Measurements from ENCODE around the gene SLC24A3.
"Not testable (repeated sequence)": the region's sequence is repeated elsewhere in the genome, so short reads cannot be mapped to it uniquely, and the experiment has no call there.

SLC24A3 gene

DNA sequence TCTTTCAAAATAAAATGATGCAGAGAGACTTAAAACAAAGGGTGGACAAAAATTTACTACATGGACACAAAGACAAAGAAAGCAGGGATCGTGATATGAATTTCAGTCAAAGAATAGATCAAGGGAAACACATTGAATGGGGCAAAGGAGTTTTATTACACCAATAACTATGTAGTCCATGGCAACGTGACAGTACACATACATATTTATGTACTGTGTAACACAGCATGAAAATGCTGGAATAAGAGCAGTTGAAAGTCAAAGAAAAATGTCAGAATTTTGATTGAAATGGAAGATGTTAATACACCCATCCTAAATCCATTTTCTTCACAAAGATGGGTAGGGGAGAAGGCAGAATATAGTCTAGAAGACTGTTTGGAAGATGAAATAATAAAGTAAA, 536.2 kb downstream of the SLC24A3 start:
- H3K4me3 ChIP-seq (replicated peaks; ENCODE audit: low read depth, low read length), result no peak overlapping the region
- no peaks in the 10 kb centered on the region for H3K36me3 ChIP-seq (ENCODE audit: control insufficient read depth, insufficient read depth, low read length)
- TF ChIP-seq, protein P1, sequence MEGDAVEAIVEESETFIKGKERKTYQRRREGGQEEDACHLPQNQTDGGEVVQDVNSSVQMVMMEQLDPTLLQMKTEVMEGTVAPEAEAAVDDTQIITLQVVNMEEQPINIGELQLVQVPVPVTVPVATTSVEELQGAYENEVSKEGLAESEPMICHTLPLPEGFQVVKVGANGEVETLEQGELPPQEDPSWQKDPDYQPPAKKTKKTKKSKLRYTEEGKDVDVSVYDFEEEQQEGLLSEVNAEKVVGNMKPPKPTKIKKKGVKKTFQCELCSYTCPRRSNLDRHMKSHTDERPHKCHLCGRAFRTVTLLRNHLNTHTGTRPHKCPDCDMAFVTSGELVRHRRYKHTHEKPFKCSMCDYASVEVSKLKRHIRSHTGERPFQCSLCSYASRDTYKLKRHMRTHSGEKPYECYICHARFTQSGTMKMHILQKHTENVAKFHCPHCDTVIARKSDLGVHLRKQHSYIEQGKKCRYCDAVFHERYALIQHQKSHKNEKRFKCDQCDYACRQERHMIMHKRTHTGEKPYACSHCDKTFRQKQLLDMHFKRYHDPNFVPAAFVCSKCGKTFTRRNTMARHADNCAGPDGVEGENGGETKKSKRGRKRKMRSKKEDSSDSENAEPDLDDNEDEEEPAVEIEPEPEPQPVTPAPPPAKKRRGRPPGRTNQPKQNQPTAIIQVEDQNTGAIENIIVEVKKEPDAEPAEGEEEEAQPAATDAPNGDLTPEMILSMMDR (IDR thresholded peaks at IDR 0.05; ENCODE audit: insufficient read depth, low read length, poor library complexity, severe bottlenecking), result no peak
- H3K27me3 ChIP-seq (replicated peaks; ENCODE audit: control insufficient read depth, insufficient read depth, low read length), result no peaks in the 10 kb centered on the region
- no peak for DNase-seq (ENCODE audit: extremely low read depth, insufficient read length)

DNA sequence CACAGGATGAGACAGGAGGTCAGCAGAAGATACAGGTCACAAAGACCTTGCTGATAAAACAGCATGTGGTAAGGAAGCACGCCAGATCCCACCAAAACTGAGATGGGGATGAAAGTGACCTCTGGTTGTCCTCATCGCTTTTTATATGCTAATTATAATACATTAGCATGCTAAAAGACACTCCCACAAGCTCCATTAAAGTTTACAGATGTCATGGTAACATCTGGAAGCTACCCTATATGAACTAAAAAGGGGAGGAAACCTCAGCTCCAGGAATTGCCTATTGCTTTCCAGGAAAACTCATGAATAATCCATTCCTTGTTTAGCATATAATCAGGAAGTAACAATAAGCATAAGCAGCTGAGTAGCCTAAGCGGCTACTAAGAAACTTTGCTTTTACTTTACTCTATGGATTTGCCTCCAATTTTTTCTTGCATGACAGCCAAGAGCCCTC, 537.2 kb downstream of the SLC24A3 start:
- H3K27me3 ChIP-seq (replicated peaks; ENCODE audit: control insufficient read depth, insufficient read depth, low read length), result no peaks in the 10 kb centered on the region
- no peak overlapping the region for H3K4me3 ChIP-seq (replicated peaks; ENCODE audit: low read depth, low read length)
- DNase-seq (ENCODE audit: extremely low read depth, insufficient read length), result no peak
- no peaks in the 10 kb centered on the region for H3K36me3 ChIP-seq (ENCODE audit: control insufficient read depth, insufficient read depth, low read length)
- TF ChIP-seq, protein P1 (IDR thresholded peaks at IDR 0.05; ENCODE audit: insufficient read depth, low read length, poor library complexity, severe bottlenecking), result no peak

DNA sequence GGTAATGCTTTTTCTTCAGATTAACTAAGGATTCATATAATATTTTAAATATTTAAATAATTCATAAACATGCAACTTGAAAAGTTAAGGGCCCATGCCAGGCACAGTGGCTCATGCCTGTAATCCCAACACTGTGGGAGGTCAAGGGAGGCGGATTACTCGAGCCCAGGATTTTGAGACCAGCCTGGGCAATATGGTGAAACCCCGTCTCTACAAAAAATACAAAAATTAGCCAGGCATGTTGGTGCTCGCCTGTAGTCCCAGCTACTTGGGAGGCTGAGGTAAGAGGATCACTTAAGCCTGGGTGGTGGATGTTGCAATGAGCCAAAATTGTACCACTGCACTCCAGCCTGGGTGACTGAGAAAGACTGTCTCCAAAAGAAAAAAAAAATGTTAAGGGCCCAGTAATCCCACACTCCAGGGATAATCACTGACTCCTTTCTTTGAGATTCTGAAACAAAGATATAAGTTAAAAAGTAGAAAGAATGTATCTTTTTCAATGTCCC, 537.7 kb downstream of the SLC24A3 start:
- Histone ChIP-seq H3K36me3 (ENCODE audit: control insufficient read depth, insufficient read depth, low read length) (no peaks in the 10 kb centered on the region), H3K4me3 (replicated peaks; ENCODE audit: low read depth, low read length) (no peak overlapping the region), H3K27me3 (replicated peaks; ENCODE audit: control insufficient read depth, insufficient read depth, low read length) (no peaks in the 10 kb centered on the region)
- no peak for DNase-seq (ENCODE audit: extremely low read depth, insufficient read length)
- TF ChIP-seq, protein P1 (IDR thresholded peaks at IDR 0.05; ENCODE audit: insufficient read depth, low read length, poor library complexity, severe bottlenecking), result no peak

DNA sequence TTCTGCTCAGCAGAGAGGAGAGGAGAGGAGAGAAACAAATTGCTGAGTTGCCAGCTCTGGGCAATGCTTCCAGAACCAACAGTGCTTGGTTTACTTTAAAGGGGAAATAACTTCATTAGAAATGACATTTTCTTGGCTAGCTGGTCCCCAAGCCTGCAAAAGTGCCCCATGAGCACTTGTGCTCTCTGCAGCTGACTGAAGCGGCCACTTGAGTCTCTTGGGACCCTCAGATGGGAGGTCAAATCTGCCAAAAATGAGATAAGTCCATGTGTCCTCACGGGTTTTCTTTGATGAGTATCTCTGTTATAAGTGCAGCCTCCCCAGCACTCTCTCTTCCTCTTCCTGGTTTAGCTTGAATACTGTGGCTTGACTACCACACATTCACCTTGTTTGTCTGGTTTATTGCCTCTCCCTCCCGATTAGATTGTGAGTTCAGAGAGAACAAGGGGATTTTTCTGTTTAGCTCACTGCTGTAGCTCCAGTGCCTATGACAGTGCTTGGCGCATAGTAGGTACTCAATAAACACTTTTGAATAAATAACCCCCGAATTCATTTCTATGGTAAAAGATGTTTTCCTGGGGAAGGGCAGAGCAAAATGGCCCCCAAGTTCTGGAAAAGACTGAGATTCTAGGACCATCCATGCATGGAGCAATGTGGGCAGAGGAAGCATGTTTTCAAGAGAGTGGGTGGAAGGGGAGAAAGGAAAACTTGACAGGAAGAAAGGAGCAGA, 538.6 kb downstream of the SLC24A3 start:
- TF ChIP-seq, protein P1 (IDR thresholded peaks at IDR 0.05; ENCODE audit: insufficient read depth, low read length, poor library complexity, severe bottlenecking), result no peak
- no peaks in the 10 kb centered on the region for H3K27me3 ChIP-seq (replicated peaks; ENCODE audit: control insufficient read depth, insufficient read depth, low read length)
- no peak overlapping the region for H3K4me3 ChIP-seq (replicated peaks; ENCODE audit: low read depth, low read length)
- DNase-seq (ENCODE audit: extremely low read depth, insufficient read length), result no peak
- no peaks in the 10 kb centered on the region for H3K36me3 ChIP-seq (ENCODE audit: control insufficient read depth, insufficient read depth, low read length)

DNA sequence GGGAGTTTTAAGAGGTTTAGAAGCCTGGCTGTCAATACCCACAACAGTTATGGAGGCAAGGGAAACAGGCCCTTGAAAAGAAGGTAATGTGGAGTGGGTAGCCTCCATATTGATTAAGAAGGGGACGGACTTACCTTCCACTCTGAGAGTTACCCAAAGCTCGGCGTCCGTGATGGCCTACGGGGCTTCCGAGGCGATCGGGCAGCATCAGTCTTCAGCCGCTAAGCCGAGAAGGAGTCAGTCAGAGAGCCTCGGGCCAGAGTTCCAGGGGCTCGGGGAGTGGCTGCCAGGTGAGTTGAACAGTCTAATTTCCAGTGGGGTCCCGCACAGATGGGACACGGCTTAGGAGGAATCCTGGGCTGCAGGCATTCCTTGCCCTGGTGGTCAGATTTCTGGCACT, 541.8 kb downstream of the SLC24A3 start:
- not testable (repeated sequence) for H3K4me3 ChIP-seq (replicated peaks; ENCODE audit: low read depth, low read length); DNase-seq (ENCODE audit: extremely low read depth, insufficient read length); H3K27me3 ChIP-seq (replicated peaks; ENCODE audit: control insufficient read depth, insufficient read depth, low read length); H3K36me3 ChIP-seq (ENCODE audit: control insufficient read depth, insufficient read depth, low read length)

DNA sequence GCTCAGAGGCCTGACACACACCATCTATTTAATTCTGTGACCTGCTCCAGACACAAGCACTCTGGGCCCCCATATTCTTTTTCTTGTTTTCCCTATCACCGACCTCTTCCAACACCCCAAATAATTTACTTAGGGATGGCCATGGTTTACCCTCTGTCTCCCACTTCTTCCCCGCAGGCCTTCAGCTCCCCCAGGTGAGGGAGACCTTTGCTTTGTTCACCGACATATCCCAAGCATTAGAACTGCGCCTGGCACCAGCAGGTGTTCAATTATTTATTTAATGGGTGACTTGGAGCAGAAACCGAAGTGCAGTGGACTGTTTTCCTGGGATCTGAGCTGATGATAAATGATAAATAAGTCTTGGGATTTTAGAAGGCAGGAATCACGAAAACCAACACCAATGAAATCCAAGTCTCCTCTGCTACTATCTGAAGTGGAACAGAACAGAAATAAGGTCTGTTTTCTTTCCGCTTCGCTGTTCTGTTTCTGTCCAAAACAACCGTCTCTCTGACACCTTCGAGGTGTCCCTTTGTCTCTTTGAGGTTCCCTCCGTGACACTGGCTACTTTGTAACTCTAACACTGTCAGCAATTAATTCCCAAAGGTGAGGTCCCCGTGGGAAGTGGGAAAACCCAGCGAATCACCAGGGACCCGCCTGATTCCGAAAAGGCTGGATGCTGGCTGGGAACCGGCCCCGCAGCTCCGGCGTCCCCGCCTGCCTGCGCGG, 544.5 kb downstream of the SLC24A3 start:
- H3K27me3 ChIP-seq (replicated peaks; ENCODE audit: control insufficient read depth, insufficient read depth, low read length), result peaks cover 4% of the 10 kb centered on the region
- TF ChIP-seq, protein P1 (IDR thresholded peaks at IDR 0.05; ENCODE audit: insufficient read depth, low read length, poor library complexity, severe bottlenecking), result no peak
- no peaks in the 10 kb centered on the region for H3K36me3 ChIP-seq (ENCODE audit: control insufficient read depth, insufficient read depth, low read length)
- H3K4me3 ChIP-seq (replicated peaks; ENCODE audit: low read depth, low read length), result no peak overlapping the region
- no peak for DNase-seq (ENCODE audit: extremely low read depth, insufficient read length)
